GM23338 (cell line): ENCODE results near the gene CELSR1. TPM values are rescaled to one million over a fixed set of nuclear protein-coding genes. Genes with fewer than 3 reads are reported as not detected.

ENCODE experiments used
- ATAC-seq: fragments of 200-7000 bp; cut with Tn5 transposase; 3 replicates; pipeline ENCODE4 v1.9.1; 2020
- DNase-seq: peaks from one replicate; pipeline ENCODE4 v3.0.0-alpha.2; 2015; ENCODE audit warnings: low spot score
- H2AFZ ChIP-seq: fragments of 200-600 bp; sonication (generic); 2 replicates; pipeline ENCODE4 v1.8.0; 2016; ENCODE audit warnings: antibody characterized with exemption, mild to moderate bottlenecking, moderate library complexity
- H3F3A ChIP-seq: fragments of 200-600 bp; sonication (generic); replicated peaks from 2 replicates; pipeline ENCODE4 v1.8.0; 2017; ENCODE audit warnings: antibody characterized with exemption, mixed run types, low read depth
- H3K27ac ChIP-seq: fragments of 200-600 bp; sonication (generic); 2 replicates; pipeline ENCODE4 v1.6.1; 2016; ENCODE audit warnings: low read depth
- H3K27me3 ChIP-seq: fragments of 200-600 bp; sonication (generic); 2 replicates; pipeline ENCODE4 v1.8.0; 2016; ENCODE audit warnings: mild to moderate bottlenecking, mixed run types, moderate library complexity; ENCODE audit not compliant: insufficient read depth
- H3K36me3 ChIP-seq: fragments of 200-600 bp; sonication (generic); 2 replicates; pipeline ENCODE4 v1.8.0; 2016; ENCODE audit warnings: mild to moderate bottlenecking; ENCODE audit not compliant: insufficient read depth
- H3K4me1 ChIP-seq: fragments of 200-600 bp; sonication (generic); 2 replicates; pipeline ENCODE4 v1.8.0; 2016; ENCODE audit warnings: mild to moderate bottlenecking, moderate library complexity; ENCODE audit not compliant: insufficient read depth
- H3K4me2 ChIP-seq: fragments of 200-600 bp; sonication (generic); 2 replicates; pipeline ENCODE4 v1.7.1; 2017; ENCODE audit warnings: mixed run types
- H3K4me3 ChIP-seq: fragments of 200-600 bp; sonication (generic); 2 replicates; pipeline ENCODE4 v1.6.1; 2016; ENCODE audit warnings: mixed run types
- H3K79me2 ChIP-seq: fragments of 200-600 bp; sonication (generic); replicated peaks from 2 replicates; pipeline ENCODE4 v1.8.0; 2017; ENCODE audit warnings: mild to moderate bottlenecking; ENCODE audit not compliant: insufficient read depth
- H3K9me2 ChIP-seq: fragments of 200-600 bp; sonication (generic); 2 replicates; pipeline ENCODE4 v1.8.0; 2017; ENCODE audit not compliant: insufficient read depth
- H4K20me1 ChIP-seq: fragments of 200-600 bp; sonication (generic); replicated peaks from 2 replicates; pipeline ENCODE4 v1.8.0; 2017; ENCODE audit warnings: mild to moderate bottlenecking; ENCODE audit not compliant: insufficient read depth
- H3K27ac Mint-ChIP-seq: 2 replicates; pipeline ENCODE4 v1.8.0; 2020; ENCODE audit warnings: inconsistent platforms, mild to moderate bottlenecking, moderate library complexity, mixed read lengths
- H3K27me3 Mint-ChIP-seq: 3 replicates; pipeline ENCODE4 v1.8.0; 2022; ENCODE audit warnings: low read depth, mild to moderate bottlenecking, moderate library complexity, mixed read lengths, inconsistent platforms; ENCODE audit not compliant: insufficient read depth, poor library complexity
- H3K36me3 Mint-ChIP-seq: 3 replicates; pipeline ENCODE4 v1.8.0; 2021; ENCODE audit warnings: low read depth, mild to moderate bottlenecking, inconsistent platforms, moderate library complexity, mixed read lengths
- H3K4me1 Mint-ChIP-seq: 3 replicates; pipeline ENCODE4 v1.8.0; 2020; ENCODE audit warnings: mild to moderate bottlenecking, inconsistent platforms, mixed read lengths
- H3K4me3 Mint-ChIP-seq: 3 replicates; pipeline ENCODE4 v1.8.0; 2021; ENCODE audit warnings: moderate library complexity, mild to moderate bottlenecking, inconsistent platforms, mixed read lengths
- H3K9me3 Mint-ChIP-seq: 3 replicates; pipeline ENCODE4 v1.8.0; 2020; ENCODE audit warnings: moderate library complexity, mild to moderate bottlenecking, inconsistent platforms, mixed read lengths
- CTCF ChIP-seq, 2 experiments: fragments of 200-600 bp in 1 of 2; sonication (generic) in 1 of 2; conservative IDR thresholded peaks; 2 replicates each; pipeline versions ENCODE4 v1.5.1 to v1.6.1; 2016 to 2017; ENCODE audit warnings: antibody characterized with exemption in 2 of 2, low read depth in 2 of 2, mild to moderate bottlenecking in 2 of 2, moderate library complexity in 1 of 2
- ETS1 ChIP-seq: IDR thresholded peaks from 2 replicates; pipeline ENCODE4 v1.6.1; 2016; ENCODE audit warnings: antibody characterized with exemption
- EZH2phosphoT487 ChIP-seq: fragments of 200-600 bp; sonication (generic); IDR thresholded peaks from one replicate; pipeline ENCODE4 v1.8.1; 2018; ENCODE audit warnings: antibody characterized with exemption; ENCODE audit not compliant: unreplicated experiment
- JUNB ChIP-seq: IDR thresholded peaks from one replicate; pipeline ENCODE4 v1.6.1; 2016; ENCODE audit warnings: antibody characterized with exemption; ENCODE audit not compliant: unreplicated experiment
- NANOG ChIP-seq: IDR thresholded peaks from 2 replicates; pipeline ENCODE4 v1.6.1; 2016; ENCODE audit warnings: antibody characterized with exemption, borderline replicate concordance
- POLR2AphosphoS5 ChIP-seq: IDR thresholded peaks from 2 replicates; pipeline ENCODE4 v1.6.1; 2016; ENCODE audit warnings: antibody characterized with exemption, low read depth
- STAT1 ChIP-seq: IDR thresholded peaks from one replicate; pipeline ENCODE4 v1.6.1; 2016; ENCODE audit warnings: antibody characterized with exemption; ENCODE audit not compliant: unreplicated experiment
- ZNF114 ChIP-seq: fragments of 250-450 bp; sonication (Bioruptor Pico); IDR thresholded peaks from 2 replicates; pipeline ENCODE4 v1.5.0; 2020; ENCODE audit warnings: mild to moderate bottlenecking, moderate library complexity
- ZNF331 ChIP-seq: fragments of 250-450 bp; sonication (Bioruptor Pico); IDR thresholded peaks from 2 replicates; pipeline ENCODE4 v1.5.0; 2020; ENCODE audit warnings: low read depth, mild to moderate bottlenecking, moderate library complexity
- ZNF462 ChIP-seq: fragments of 250-450 bp; sonication (Bioruptor Pico); IDR thresholded peaks from 2 replicates; pipeline ENCODE4 v1.5.0; 2020; ENCODE audit warnings: mild to moderate bottlenecking, moderate library complexity
- polyA plus RNA-seq: library from polyadenylated mRNA; unstranded; fragments of >200 nt; fragmentation: Nextera tagmentation; extraction: Ambion mirVana; gene quantifications from 2 replicates; pipeline ENCODE4 v1.2.1, GENCODE V29; 2016
- total RNA-seq: library from RNA; depleted of rRNA; stranded (reverse); fragments of >200 nt; shearing (Covaris generic); gene quantifications from 2 replicates; pipeline ENCODE4 v1.2.3, GENCODE V29; 2014
- TF ChIP-seq, protein P1 (sequence below): IDR thresholded peaks from one replicate; pipeline ENCODE4 v1.6.1; 2018; ENCODE audit warnings: antibody characterized with exemption; ENCODE audit not compliant: unreplicated experiment

The CELSR1 gene
- total and polyA plus RNA-seq, 2 experiments from 2014 or later = 4.8 to 20.4 TPM

DNA sequence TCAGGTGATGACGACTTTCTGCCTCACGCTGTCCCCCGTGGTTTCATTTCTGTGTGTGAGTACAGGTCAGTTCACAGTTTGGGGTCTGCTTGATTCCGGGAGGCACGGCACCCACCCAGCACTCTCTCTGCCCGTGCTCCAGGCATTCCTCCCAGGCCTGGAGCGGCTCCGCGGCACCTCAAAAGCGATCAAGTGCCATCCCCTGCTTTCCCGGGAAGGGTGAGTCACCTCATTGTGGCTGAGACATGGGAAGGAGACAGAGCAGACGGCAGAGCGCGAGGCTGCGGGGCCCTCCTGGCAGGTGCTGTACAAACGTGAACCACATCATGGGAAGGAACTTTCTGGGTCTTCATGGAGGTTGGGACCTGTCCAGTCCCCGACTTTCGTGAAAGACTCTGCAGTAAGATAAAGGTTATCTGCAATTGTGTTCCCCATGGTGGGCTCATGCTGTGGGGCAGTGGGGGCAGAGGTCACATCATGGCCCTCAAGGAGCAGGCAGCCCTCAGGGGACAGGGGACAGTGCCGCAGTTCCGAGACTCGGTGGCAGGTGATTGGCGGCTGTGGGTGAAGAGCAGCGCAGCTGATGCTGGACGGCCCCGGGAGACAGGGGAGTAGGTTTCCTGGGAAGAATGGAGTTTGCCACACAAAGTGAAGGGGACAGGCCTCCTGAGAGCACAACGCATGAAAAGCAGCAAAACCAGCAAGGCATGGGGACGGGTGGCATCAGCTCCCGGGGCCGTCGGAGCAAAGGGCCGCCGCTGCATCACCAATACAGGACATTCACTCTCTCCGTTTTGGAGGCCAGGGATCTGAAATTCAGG lies 65.3 kb downstream of the CELSR1 start:
- no peaks in the 10 kb centered on the region for H3K79me2 ChIP-seq
- H3K36me3 Mint-ChIP-seq = peaks cover 13% of the 10 kb centered on the region
- no peak overlapping the region for H3K4me3 Mint-ChIP-seq
- no peaks in the 10 kb centered on the region; the same call in 1 of the 2 replicates for H4K20me1 ChIP-seq
- H3K27me3 Mint-ChIP-seq = peaks cover 15% of the 10 kb centered on the region
- no peaks in the 10 kb centered on the region for H3K4me1 ChIP-seq
- no peaks in the 10 kb centered on the region for H3K36me3 ChIP-seq
- ATAC-seq (no peak), DNase-seq (no peak)
- no peak overlapping the region for H3K27ac ChIP-seq
- H2AFZ ChIP-seq = no peak overlapping the region
- H3K4me2 ChIP-seq = no peak overlapping the region
- TF ChIP-seq, protein P1, sequence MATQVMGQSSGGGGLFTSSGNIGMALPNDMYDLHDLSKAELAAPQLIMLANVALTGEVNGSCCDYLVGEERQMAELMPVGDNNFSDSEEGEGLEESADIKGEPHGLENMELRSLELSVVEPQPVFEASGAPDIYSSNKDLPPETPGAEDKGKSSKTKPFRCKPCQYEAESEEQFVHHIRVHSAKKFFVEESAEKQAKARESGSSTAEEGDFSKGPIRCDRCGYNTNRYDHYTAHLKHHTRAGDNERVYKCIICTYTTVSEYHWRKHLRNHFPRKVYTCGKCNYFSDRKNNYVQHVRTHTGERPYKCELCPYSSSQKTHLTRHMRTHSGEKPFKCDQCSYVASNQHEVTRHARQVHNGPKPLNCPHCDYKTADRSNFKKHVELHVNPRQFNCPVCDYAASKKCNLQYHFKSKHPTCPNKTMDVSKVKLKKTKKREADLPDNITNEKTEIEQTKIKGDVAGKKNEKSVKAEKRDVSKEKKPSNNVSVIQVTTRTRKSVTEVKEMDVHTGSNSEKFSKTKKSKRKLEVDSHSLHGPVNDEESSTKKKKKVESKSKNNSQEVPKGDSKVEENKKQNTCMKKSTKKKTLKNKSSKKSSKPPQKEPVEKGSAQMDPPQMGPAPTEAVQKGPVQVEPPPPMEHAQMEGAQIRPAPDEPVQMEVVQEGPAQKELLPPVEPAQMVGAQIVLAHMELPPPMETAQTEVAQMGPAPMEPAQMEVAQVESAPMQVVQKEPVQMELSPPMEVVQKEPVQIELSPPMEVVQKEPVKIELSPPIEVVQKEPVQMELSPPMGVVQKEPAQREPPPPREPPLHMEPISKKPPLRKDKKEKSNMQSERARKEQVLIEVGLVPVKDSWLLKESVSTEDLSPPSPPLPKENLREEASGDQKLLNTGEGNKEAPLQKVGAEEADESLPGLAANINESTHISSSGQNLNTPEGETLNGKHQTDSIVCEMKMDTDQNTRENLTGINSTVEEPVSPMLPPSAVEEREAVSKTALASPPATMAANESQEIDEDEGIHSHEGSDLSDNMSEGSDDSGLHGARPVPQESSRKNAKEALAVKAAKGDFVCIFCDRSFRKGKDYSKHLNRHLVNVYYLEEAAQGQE = no peak
- TF ChIP-seq POLR2AphosphoS5 (no peak), CTCF (conservative IDR thresholded peaks at IDR 0.05; ENCODE audit: low read depth in 2 of 2) (no peak), EZH2phosphoT487 (no peak), ETS1 (no peak), JUNB (no peak), ZNF114 (CRISPR knock-in tag) (no peak), ZNF462 (CRISPR knock-in tag) (no peak), ZNF331 (no peak), NANOG (no peak), STAT1 (no peak)
- peaks cover 14% of the 10 kb centered on the region for H3K9me3 Mint-ChIP-seq
- no peaks in the 10 kb centered on the region; the same call in 2 of the 3 replicates for H3K4me1 Mint-ChIP-seq
- H3K27ac Mint-ChIP-seq = peak overlapping the region; percentile 23
- no peaks in the 10 kb centered on the region for H3K9me2 ChIP-seq
- H3K4me3 ChIP-seq = no peak overlapping the region
- no peaks in the 10 kb centered on the region for H3F3A ChIP-seq
- no peaks in the 10 kb centered on the region for H3K27me3 ChIP-seq
